Endodermal cell (in vitro differentiated cells): ENCODE results near the gene SYCP2L. TPM values are rescaled to one million over a fixed set of nuclear protein-coding genes. Genes with fewer than 3 reads are reported as not detected.

Experiments
- DNase-seq: peaks from one replicate; pipeline ENCODE4 v3.0.0-alpha.2; 2017
- H3K27ac ChIP-seq: 2 replicates; pipeline ENCODE4 v1.5.1; 2013; ENCODE audit warnings: mild to moderate bottlenecking, low read depth, low read length, moderate library complexity
- H3K27me3 ChIP-seq: 2 replicates; pipeline ENCODE4 v1.6.1; 2013; ENCODE audit warnings: mild to moderate bottlenecking, low read length, moderate library complexity; ENCODE audit not compliant: insufficient read depth, control insufficient read depth, poor library complexity, severe bottlenecking
- H3K36me3 ChIP-seq: 2 replicates; pipeline ENCODE4 v1.7.0; 2013; ENCODE audit warnings: mild to moderate bottlenecking, low read length, moderate library complexity; ENCODE audit not compliant: control insufficient read depth, insufficient read depth
- H3K4me1 ChIP-seq: one replicate; pipeline ENCODE4 v1.7.0; 2013; ENCODE audit warnings: low read length; ENCODE audit not compliant: control insufficient read depth, insufficient read depth
- H3K4me3 ChIP-seq: 2 replicates; pipeline ENCODE4 v1.5.1; 2013; ENCODE audit warnings: mild to moderate bottlenecking, low read length, moderate library complexity
- H3K9ac ChIP-seq: 2 replicates; pipeline ENCODE4 v1.6.1; 2013; ENCODE audit warnings: mild to moderate bottlenecking, low read length, moderate library complexity; ENCODE audit not compliant: poor library complexity, severe bottlenecking; ENCODE audit errors: extremely low read depth
- H3K9me3 ChIP-seq: 2 replicates; pipeline ENCODE4 v1.6.1; 2013; ENCODE audit warnings: mild to moderate bottlenecking, low read length, moderate library complexity; ENCODE audit not compliant: control insufficient read depth
- H3K27ac Mint-ChIP-seq: 2 replicates; pipeline ENCODE4 v1.8.0; 2020; ENCODE audit warnings: mixed read lengths
- H3K27me3 Mint-ChIP-seq: 2 replicates; pipeline ENCODE4 v1.8.0; 2021; ENCODE audit warnings: mild to moderate bottlenecking, mixed read lengths; ENCODE audit not compliant: insufficient read depth
- H3K36me3 Mint-ChIP-seq: 2 replicates; pipeline ENCODE4 v1.8.0; 2020; ENCODE audit warnings: low read depth, mixed read lengths
- H3K4me1 Mint-ChIP-seq: 2 replicates; pipeline ENCODE4 v1.8.0; 2020; ENCODE audit warnings: mixed read lengths
- H3K4me3 Mint-ChIP-seq: 2 replicates; pipeline ENCODE4 v1.8.0; 2020; ENCODE audit warnings: mild to moderate bottlenecking, moderate library complexity, mixed read lengths
- H3K9me3 Mint-ChIP-seq: 2 replicates; pipeline ENCODE4 v1.8.0; 2020; ENCODE audit warnings: mild to moderate bottlenecking, mixed read lengths
- CTCF ChIP-seq: fragments of 200-600 bp; sonication (generic); conservative IDR thresholded peaks from 2 replicates; pipeline ENCODE4 v1.5.0; 2021; ENCODE audit warnings: antibody characterized with exemption, mild to moderate bottlenecking
- WGBS, 2 experiments: methylation state at CpG; one replicate each; pipeline versions ENCODE4 v1.1.5 to v1.1.7; 2013; ENCODE audit warnings: missing lambda C conversion rate in 2 of 2, mixed read lengths in 1 of 2; ENCODE audit not compliant: insufficient coverage in 1 of 2, insufficient read length in 1 of 2; 5-methylcytosine and 5-hydroxymethylcytosine counted together
- total RNA-seq, 2 donors: library from RNA; stranded (reverse); fragmentation: NEBNext Ultra II Directional in 1 of 2; extraction: Animal tissue kit (Norgen Biotek cat#: 25700) in 1 of 2; gene quantifications; 2 replicates in 1 of 2; 3 replicates in 1 of 2; pipeline ENCODE4 v1.2.1, GENCODE V29; 2021

Gene SYCP2L
- total RNA-seq, 2 donors from 2014 or later = 4.2 to 12.4 TPM

- H3K9ac ChIP-seq = no peak overlapping the region
- H3K36me3 ChIP-seq = peaks cover 25% of the 10 kb centered on the region
- H3K9me3 ChIP-seq = no peaks in the 10 kb centered on the region
- peaks cover 47% of the 10 kb centered on the region for H3K4me1 Mint-ChIP-seq
- peak; percentile 48 for TF ChIP-seq CTCF
- WGBS, 2 experiments = 55 to 72% methylated on average over 4 to 8 of the region's 8 CpGs
- H3K4me3 Mint-ChIP-seq = no peak overlapping the region
- no peaks in the 10 kb centered on the region for H3K27me3 ChIP-seq
- H3K4me3 ChIP-seq = no peak overlapping the region
- H3K9me3 Mint-ChIP-seq = no peaks in the 10 kb centered on the region
- peaks cover 4% of the 10 kb centered on the region for H3K36me3 Mint-ChIP-seq
- DNase-seq = peak; percentile 89
- no peak overlapping the region for H3K27ac ChIP-seq
- no peak overlapping the region for H3K27ac Mint-ChIP-seq
- peaks cover 12% of the 10 kb centered on the region for H3K27me3 Mint-ChIP-seq
- H3K4me1 ChIP-seq = peaks cover 27% of the 10 kb centered on the region
These were observed 125.0 kb downstream of the SYCP2L start for GRCh38 chr6:11011787-11012234.

- no peak overlapping the region for H3K27ac ChIP-seq
- peaks cover 12% of the 10 kb centered on the region for H3K27me3 Mint-ChIP-seq
- no peak for TF ChIP-seq CTCF
- no peaks in the 10 kb centered on the region for H3K9me3 ChIP-seq
- H3K27me3 ChIP-seq = no peaks in the 10 kb centered on the region
- 90% methylated on average over 5 of the region's 5 CpGs; no CpG with 5 or more reads in 1 of the 2 experiments for WGBS, 2 experiments
- H3K4me1 ChIP-seq = peaks cover 32% of the 10 kb centered on the region
- H3K36me3 ChIP-seq = peaks cover 20% of the 10 kb centered on the region
- H3K4me1 Mint-ChIP-seq = peaks cover 46% of the 10 kb centered on the region
- no peak overlapping the region for H3K4me3 ChIP-seq
- H3K9ac ChIP-seq = no peak overlapping the region
- H3K36me3 Mint-ChIP-seq = peaks cover 4% of the 10 kb centered on the region
- no peak overlapping the region for H3K4me3 Mint-ChIP-seq
- no peak overlapping the region for H3K27ac Mint-ChIP-seq
- no peak for DNase-seq
- no peaks in the 10 kb centered on the region for H3K9me3 Mint-ChIP-seq
These were observed 125.5 kb downstream of the SYCP2L start for GRCh38 chr6:11012295-11012754.

GRCh38 chr6:11012976-11013720, 126.3 kb downstream of the SYCP2L start:
- DNase-seq = no peak
- WGBS, 2 experiments = 93 to 95% methylated on average over 4 to 5 of the region's 5 CpGs
- Histone ChIP-seq H3K4me3 (no peak overlapping the region), H3K9ac (no peak overlapping the region), H3K4me1 (peaks cover 36% of the 10 kb centered on the region), H3K27me3 (no peaks in the 10 kb centered on the region), H3K27ac (no peak overlapping the region), H3K9me3 (no peaks in the 10 kb centered on the region), H3K36me3 (peaks cover 18% of the 10 kb centered on the region)
- Mint-ChIP-seq H3K27me3 (peaks cover 12% of the 10 kb centered on the region), H3K36me3 (peaks cover 4% of the 10 kb centered on the region), H3K4me3 (no peak overlapping the region), H3K9me3 (no peaks in the 10 kb centered on the region), H3K4me1 (peaks cover 41% of the 10 kb centered on the region), H3K27ac (no peak overlapping the region)
- TF ChIP-seq CTCF = no peak
